ENCODE data around the gene PAPPA. TPM values are rescaled to one million over a fixed set of nuclear protein-coding genes. Genes with fewer than 3 reads are reported as not detected.

The PAPPA gene
- total and polyA plus RNA-seq, 9 of the 15 experiments (the other 6 are each of a cell fraction or from before 2014, with no cell fraction given), result 0.06 to 0.18 (median 0.11) TPM

DNA sequence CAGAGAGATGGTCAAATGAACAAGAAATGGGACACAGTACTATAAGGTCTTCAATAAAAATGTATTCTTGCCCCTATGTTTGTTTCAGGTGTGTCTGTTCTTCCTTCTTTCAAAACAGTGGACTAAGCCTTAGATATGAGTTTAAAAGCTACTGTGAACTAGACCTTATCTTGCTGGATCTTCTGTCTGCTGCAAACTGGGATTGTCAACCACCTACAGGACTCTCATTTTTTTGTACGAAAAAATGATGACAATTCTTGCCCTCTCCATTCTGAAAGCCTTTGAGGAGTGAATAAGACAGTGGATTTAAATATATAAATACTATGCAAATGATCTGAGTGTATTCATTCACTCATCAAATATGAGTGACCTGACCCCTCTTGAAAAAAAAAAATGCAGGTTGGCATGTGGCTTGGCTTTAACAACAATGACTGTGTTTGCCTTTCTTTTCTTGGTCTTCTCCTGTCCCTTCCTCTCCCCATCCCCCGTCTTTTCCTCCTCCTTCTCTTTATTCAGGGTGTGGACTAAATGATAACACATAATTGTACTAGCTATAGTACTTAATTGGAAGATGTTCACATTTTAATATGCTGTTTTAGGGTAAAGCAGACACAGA is 298.0 kb downstream of the PAPPA start (continued):
- no peak for TF ChIP-seq ZFP30 (CRISPR knock-in tag; IDR thresholded peaks at IDR 0.05; ENCODE audit: borderline replicate concordance)
- TF ChIP-seq MCM3 (IDR thresholded peaks at IDR 0.05), result no peak
- TF ChIP-seq ZMIZ1 (IDR thresholded peaks at IDR 0.05; ENCODE audit: low read depth in 2 of 2, low read length in 2 of 2), result no peak
- no peak for TF ChIP-seq TBP (optimal IDR thresholded peaks at IDR 0.05; ENCODE audit: low read depth, low read length)
- TF ChIP-seq, protein P1, sequence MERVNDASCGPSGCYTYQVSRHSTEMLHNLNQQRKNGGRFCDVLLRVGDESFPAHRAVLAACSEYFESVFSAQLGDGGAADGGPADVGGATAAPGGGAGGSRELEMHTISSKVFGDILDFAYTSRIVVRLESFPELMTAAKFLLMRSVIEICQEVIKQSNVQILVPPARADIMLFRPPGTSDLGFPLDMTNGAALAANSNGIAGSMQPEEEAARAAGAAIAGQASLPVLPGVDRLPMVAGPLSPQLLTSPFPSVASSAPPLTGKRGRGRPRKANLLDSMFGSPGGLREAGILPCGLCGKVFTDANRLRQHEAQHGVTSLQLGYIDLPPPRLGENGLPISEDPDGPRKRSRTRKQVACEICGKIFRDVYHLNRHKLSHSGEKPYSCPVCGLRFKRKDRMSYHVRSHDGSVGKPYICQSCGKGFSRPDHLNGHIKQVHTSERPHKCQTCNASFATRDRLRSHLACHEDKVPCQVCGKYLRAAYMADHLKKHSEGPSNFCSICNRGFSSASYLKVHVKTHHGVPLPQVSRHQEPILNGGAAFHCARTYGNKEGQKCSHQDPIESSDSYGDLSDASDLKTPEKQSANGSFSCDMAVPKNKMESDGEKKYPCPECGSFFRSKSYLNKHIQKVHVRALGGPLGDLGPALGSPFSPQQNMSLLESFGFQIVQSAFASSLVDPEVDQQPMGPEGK (CRISPR knock-in tag; IDR thresholded peaks at IDR 0.05; ENCODE audit: borderline replicate concordance), result no peak
- no peak for TF ChIP-seq ZNF354B (CRISPR knock-in tag; IDR thresholded peaks at IDR 0.05)
- TF ChIP-seq HDAC6 (IDR thresholded peaks at IDR 0.05; ENCODE audit: low read depth, low read length), result no peak
- TF ChIP-seq POLR2A (conservative IDR thresholded peaks at IDR 0.05), result no peak
- TF ChIP-seq HDAC2 (IDR thresholded peaks at IDR 0.05), result no peak
- no peak for TF ChIP-seq CBX2 (IDR thresholded peaks at IDR 0.05; ENCODE audit: insufficient read depth, low read length, poor library complexity, severe bottlenecking)
- TF ChIP-seq TEAD2 (tag; IDR thresholded peaks at IDR 0.05), result no peak
- TF ChIP-seq, protein P2, sequence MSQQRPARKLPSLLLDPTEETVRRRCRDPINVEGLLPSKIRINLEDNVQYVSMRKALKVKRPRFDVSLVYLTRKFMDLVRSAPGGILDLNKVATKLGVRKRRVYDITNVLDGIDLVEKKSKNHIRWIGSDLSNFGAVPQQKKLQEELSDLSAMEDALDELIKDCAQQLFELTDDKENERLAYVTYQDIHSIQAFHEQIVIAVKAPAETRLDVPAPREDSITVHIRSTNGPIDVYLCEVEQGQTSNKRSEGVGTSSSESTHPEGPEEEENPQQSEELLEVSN (IDR thresholded peaks at IDR 0.05; ENCODE audit: borderline replicate concordance in 1 of 2, extremely low read depth in 1 of 2, insufficient read depth in 1 of 2, insufficient read length in 1 of 2, low read depth in 1 of 2, low read length in 1 of 2, poor library complexity in 1 of 2, severe bottlenecking in 1 of 2), result no peak
- TF ChIP-seq SIRT6 (IDR thresholded peaks at IDR 0.05; ENCODE audit: low read depth, low read length), result no peak
- no peak for TF ChIP-seq STAT5A (IDR thresholded peaks at IDR 0.05; ENCODE audit: borderline replicate concordance, low read length)
- TF ChIP-seq RBBP5 (IDR thresholded peaks at IDR 0.05; ENCODE audit: borderline replicate concordance, insufficient read depth, low read length, poor library complexity, severe bottlenecking), result no peak
